K562 (cell line): ENCODE measurements around the gene UTP11.

Experiments
- CBFA2T2 ChIP-seq: fragments of 450-650 bp; conservative IDR thresholded peaks from 2 replicates; pipeline ENCODE4 v1.6.1; 2017; ENCODE audit warnings: mild to moderate bottlenecking
- CTCF ChIP-seq, 3 experiments: IDR thresholded peaks in 2 of 3; conservative IDR thresholded peaks in 1 of 3; 2 replicates each; pipeline ENCODE4 v1.5.1; 2011 to 2012; ENCODE audit warnings: low read length in 3 of 3, mild to moderate bottlenecking in 3 of 3, control low read depth in 2 of 3, improper control_type of control experiment in 1 of 3, inconsistent platforms in 1 of 3, low read depth in 1 of 3, mixed read lengths in 1 of 3, moderate library complexity in 1 of 3; ENCODE audit not compliant: insufficient read depth in 2 of 3
- FOXP4 ChIP-seq: sonication (generic); formaldehyde crosslinking; IDR thresholded peaks from 2 replicates; pipeline ENCODE4 v1.8.0; 2022; ENCODE audit warnings: mild to moderate bottlenecking, missing genetic modification reagents, borderline replicate concordance
- MAFK ChIP-seq: IDR thresholded peaks from 2 replicates; pipeline ENCODE4 v1.6.1; 2011; ENCODE audit warnings: low read length, improper control_type of control experiment
- MITF ChIP-seq: IDR thresholded peaks from 2 replicates; pipeline ENCODE4 v1.6.1; 2014; ENCODE audit warnings: antibody characterized with exemption
- PTBP1 ChIP-seq: fragments of 200-400 bp; formaldehyde crosslinking; IDR thresholded peaks from 2 replicates; pipeline ENCODE4 v1.6.1; 2017; ENCODE audit warnings: low read depth, low read length
- RB1 ChIP-seq: fragments of 450-650 bp; IDR thresholded peaks from 2 replicates; pipeline ENCODE4 v1.6.1; 2017; ENCODE audit warnings: low read depth, mild to moderate bottlenecking
- RCOR1 ChIP-seq, 2 experiments: IDR thresholded peaks; 2 replicates each; pipeline ENCODE4 v1.6.1; 2012; ENCODE audit warnings: low read depth in 2 of 2, low read length in 2 of 2, borderline replicate concordance in 1 of 2, improper control_type of control experiment in 1 of 2
- SIN3A ChIP-seq, 2 experiments: fragments of 150-350 bp in 1 of 2; IDR thresholded peaks; 2 replicates each; pipeline ENCODE4 v1.6.1; 2011 to 2016; ENCODE audit warnings: borderline replicate concordance in 2 of 2, low read depth in 2 of 2, low read length in 2 of 2, mild to moderate bottlenecking in 2 of 2, moderate library complexity in 2 of 2; ENCODE audit not compliant: control insufficient read depth in 1 of 2
- USF1 ChIP-seq: sonication (generic); formaldehyde crosslinking; IDR thresholded peaks from 2 replicates; pipeline ENCODE4 v1.9.0; 2022; ENCODE audit warnings: mild to moderate bottlenecking, missing genetic modification reagents
- ZNF12 ChIP-seq: sonication (generic); formaldehyde crosslinking; IDR thresholded peaks from 2 replicates; pipeline ENCODE4 v1.4.0; 2020; ENCODE audit warnings: mild to moderate bottlenecking, missing genetic modification reagents
- ZNF184 ChIP-seq: sonication (generic); formaldehyde crosslinking; IDR thresholded peaks from 2 replicates; pipeline ENCODE4 v1.5.0; 2020; ENCODE audit warnings: missing genetic modification reagents
- ZNF551 ChIP-seq: fragments of 250-450 bp; sonication (Bioruptor Pico); IDR thresholded peaks from 2 replicates; pipeline ENCODE4 v1.5.0; 2021; ENCODE audit warnings: mild to moderate bottlenecking, moderate library complexity

GRCh38 chr1:38029685-38030511 lies 17.4 kb downstream of the UTP11 start:
- TF ChIP-seq USF1 = no peak
- 0 out of 2 replicates have a peak, but pooled peaks have one; percentile 15 for TF ChIP-seq CBFA2T2
- no peak for TF ChIP-seq PTBP1
- no peak for TF ChIP-seq RB1
- TF ChIP-seq RCOR1 (IDR thresholded peaks at IDR 0.05; ENCODE audit: borderline replicate concordance in 1 of 2, low read depth in 2 of 2, low read length in 2 of 2) = 0 out of 4 replicates have a peak, but pooled peaks of 1 of the 2 experiments have one; percentile 3
- no peak for TF ChIP-seq FOXP4 (CRISPR knock-in tag)
- no peak for TF ChIP-seq ZNF184 (CRISPR knock-in tag)
- TF ChIP-seq ZNF12 (CRISPR knock-in tag) = no peak
- TF ChIP-seq SIN3A (IDR thresholded peaks at IDR 0.05; ENCODE audit: borderline replicate concordance in 2 of 2, control insufficient read depth in 1 of 2, low read depth in 2 of 2, low read length in 2 of 2) = no peak
- TF ChIP-seq ZNF551 (CRISPR knock-in tag) = no peak
- no peak for TF ChIP-seq MITF
- peak; percentile 83 for TF ChIP-seq MAFK
- TF ChIP-seq CTCF (IDR thresholded peaks at IDR 0.05 in 2 of 3, conservative IDR thresholded peaks at IDR 0.05 in 1 of 3; ENCODE audit: insufficient read depth in 2 of 3, low read depth in 1 of 3, low read length in 3 of 3) = no peak
